Tibial nerve (tissue), 3 donors: ENCODE data around the gene TTC14.
"Not testable (repeated sequence)": the region's sequence is repeated elsewhere in the genome, so short reads cannot be mapped to it uniquely, and the experiment has no call there.

Experiments used
- EP300 ChIP-seq, 2 donors: sonication (generic); formaldehyde crosslinking; IDR thresholded peaks; one replicate each; pipeline ENCODE4 v1.6.1; 2017; ENCODE audit warnings: antibody characterized with exemption in 2 of 2, mild to moderate bottlenecking in 1 of 2
- POLR2A ChIP-seq, 2 donors: fragments of 450-650 bp; IDR thresholded peaks; one replicate each; pipeline ENCODE4 v1.6.1; 2017; ENCODE audit warnings: antibody characterized with exemption in 2 of 2, mild to moderate bottlenecking in 2 of 2, moderate library complexity in 2 of 2

DNA sequence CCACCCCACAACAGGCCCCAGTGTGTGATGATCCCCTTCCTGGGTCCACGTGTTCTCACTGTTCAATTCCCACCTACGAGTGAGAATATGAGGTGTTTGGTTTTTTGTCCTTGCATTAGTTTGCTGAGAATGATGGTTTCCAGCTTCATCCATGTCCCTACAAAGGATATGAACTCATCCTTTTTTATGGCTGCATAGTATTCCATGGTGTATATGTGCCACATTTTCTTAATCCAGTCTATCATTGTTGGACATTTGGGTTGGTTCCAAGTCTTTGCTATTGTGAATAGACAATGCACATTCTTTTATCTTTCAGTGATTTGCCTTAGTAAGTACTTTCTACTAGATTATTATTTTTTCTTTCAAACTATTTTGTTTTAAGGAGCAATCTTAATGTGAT lies 16.6 kb downstream of the TTC14 start:
- not testable (repeated sequence) for TF ChIP-seq POLR2A, EP300 (IDR thresholded peaks at IDR 0.05)
